Prostate gland (tissue), 2 donors: ENCODE data around the gene PTPRC. TPM values are rescaled to one million over a fixed set of nuclear protein-coding genes. Genes with fewer than 3 reads are reported as not detected.

ENCODE experiments used
- DNase-seq: peaks from one replicate; pipeline ENCODE4 v3.0.0-alpha.2; 2019; ENCODE audit warnings: low spot score
- H3K27ac ChIP-seq, 2 donors: fragments of 200-600 bp; sonication (generic); 2 replicates each; pipeline ENCODE4 v1.5.1; 2017 to 2019
- H3K27me3 ChIP-seq: fragments of 200-600 bp; sonication (generic); replicated peaks from 2 replicates; pipeline ENCODE4 v1.5.1; 2019; ENCODE audit not compliant: insufficient read depth
- H3K36me3 ChIP-seq, 2 donors: fragments of 200-600 bp; sonication (generic); 1 replicate in 1 of 2; 2 replicates in 1 of 2; pipeline versions ENCODE4 v1.5.1 to v1.8.1; 2017 to 2019
- H3K4me1 ChIP-seq: fragments of 200-600 bp; sonication (generic); replicated peaks from 2 replicates; pipeline ENCODE4 v1.5.1; 2019
- H3K4me3 ChIP-seq, 2 donors: fragments of 200-600 bp; sonication (generic); 2 replicates each; pipeline ENCODE4 v1.5.1; 2017 to 2019
- H3K9me3 ChIP-seq: fragments of 200-600 bp; sonication (generic); 2 replicates; pipeline ENCODE4 v1.5.1; 2017
- CTCF ChIP-seq, 4 experiments: fragments of 200-600 bp in 2 of 4; fragments of 450-650 bp in 2 of 4; sonication (generic) in 2 of 4; IDR thresholded peaks; 1 replicate in 3 of 4; 2 replicates in 1 of 4; pipeline ENCODE4 v1.5.1; 2016 to 2019; ENCODE audit warnings: antibody characterized with exemption in 4 of 4, mild to moderate bottlenecking in 2 of 4, moderate library complexity in 2 of 4
- POLR2A ChIP-seq: fragments of 450-650 bp; IDR thresholded peaks from one replicate; pipeline ENCODE4 v1.6.1; 2016; ENCODE audit warnings: antibody characterized with exemption, mild to moderate bottlenecking
- POLR2AphosphoS5 ChIP-seq: sonication (generic); formaldehyde crosslinking; IDR thresholded peaks from one replicate; pipeline ENCODE4 v1.6.1; 2017; ENCODE audit warnings: antibody characterized with exemption
- WGBS: methylation state at CpG from one replicate; pipeline ENCODE4 v1.1.5; 2018; 5-methylcytosine and 5-hydroxymethylcytosine counted together
- intact Hi-C: fragments of 100-400 bp; cut with DNase I; formaldehyde crosslinking; loops from one replicate; pipeline ENCODE4 v1.14.2; 2022
- total RNA-seq, 2 donors: library from RNA; depleted of rRNA; stranded (reverse); fragments of >200 nt; gene quantifications; one replicate each; pipeline ENCODE4 v1.1.0, GENCODE V29; 2016

PTPRC gene
- total RNA-seq, 2 donors from 2014 or later: 8.9 to 9.5 TPM

GRCh38 chr1:198610362-198610761, 28.5 kb upstream of the PTPRC start:
- DNase-seq: no peak
- Histone ChIP-seq H3K27me3 (no peaks in the 10 kb centered on the region), H3K36me3 (no peaks in the 10 kb centered on the region), H3K4me1 (no peaks in the 10 kb centered on the region), H3K27ac (no peak overlapping the region), H3K4me3 (no peak overlapping the region), H3K9me3 (no peaks in the 10 kb centered on the region)
- TF ChIP-seq POLR2AphosphoS5 (no peak), POLR2A (no peak), CTCF (IDR thresholded peaks at IDR 0.05) (no peak)
- intact Hi-C loops: no loop called here
- WGBS: 78% methylated on average over 1 of the region's 1 CpG

- Histone ChIP-seq H3K27ac (no peak overlapping the region), H3K9me3 (no peaks in the 10 kb centered on the region), H3K4me3 (no peak overlapping the region), H3K27me3 (no peaks in the 10 kb centered on the region), H3K4me1 (no peaks in the 10 kb centered on the region), H3K36me3 (no peaks in the 10 kb centered on the region)
- intact Hi-C loops: no loop called here
- TF ChIP-seq POLR2AphosphoS5 (no peak), POLR2A (no peak), CTCF (IDR thresholded peaks at IDR 0.05) (no peak)
- WGBS: 88% methylated on average over 5 of the region's 5 CpGs
- no peak for DNase-seq
Measured at GRCh38 chr1:198611219-198611618, 27.6 kb upstream of the PTPRC start.

GRCh38 chr1:198612471-198613260, 26.2 kb upstream of the PTPRC start:
- H3K27me3 ChIP-seq: no peaks in the 10 kb centered on the region
- WGBS: 77% methylated on average over 6 of the region's 6 CpGs
- H3K4me1 ChIP-seq: no peaks in the 10 kb centered on the region
- TF ChIP-seq POLR2A (no peak), CTCF (IDR thresholded peaks at IDR 0.05) (no peak), POLR2AphosphoS5 (no peak)
- no peaks in the 10 kb centered on the region for H3K9me3 ChIP-seq
- H3K36me3 ChIP-seq: no peaks in the 10 kb centered on the region
- DNase-seq: no peak
- no peak overlapping the region for H3K27ac ChIP-seq
- intact Hi-C loops: no loop called here
- H3K4me3 ChIP-seq: no peak overlapping the region

GRCh38 chr1:198617406-198617805, 21.4 kb upstream of the PTPRC start:
- Histone ChIP-seq H3K4me1 (no peaks in the 10 kb centered on the region), H3K36me3 (no peaks in the 10 kb centered on the region), H3K27ac (no peak overlapping the region), H3K9me3 (no peaks in the 10 kb centered on the region), H3K27me3 (no peaks in the 10 kb centered on the region), H3K4me3 (no peak overlapping the region)
- TF ChIP-seq POLR2AphosphoS5: no peak
- TF ChIP-seq CTCF (IDR thresholded peaks at IDR 0.05): no peak
- TF ChIP-seq POLR2A: no peak
- DNase-seq: no peak
- intact Hi-C loops: no loop called here
